ENCODE data around the gene TMEM117.

DNA sequence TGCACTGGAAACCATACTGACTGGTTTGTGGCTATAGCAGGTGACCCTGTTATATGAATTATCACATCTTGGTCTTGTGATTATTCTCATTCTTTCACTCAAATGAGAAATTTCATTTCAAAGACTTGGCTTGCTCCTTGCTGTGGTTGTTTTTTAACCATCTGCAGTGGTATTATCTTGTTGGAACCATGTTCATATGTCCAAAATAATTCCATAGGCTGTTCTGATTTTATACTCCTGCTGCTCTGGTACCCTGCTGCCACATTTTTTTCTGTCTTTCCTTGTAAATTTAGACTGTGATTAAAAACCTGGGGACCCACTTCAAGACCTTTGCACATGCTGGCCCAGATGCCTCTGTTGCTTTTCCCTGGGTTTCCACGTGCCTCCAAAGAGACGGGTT, 190.2 kb downstream of the TMEM117 start:
- TF ChIP-seq, protein P1, sequence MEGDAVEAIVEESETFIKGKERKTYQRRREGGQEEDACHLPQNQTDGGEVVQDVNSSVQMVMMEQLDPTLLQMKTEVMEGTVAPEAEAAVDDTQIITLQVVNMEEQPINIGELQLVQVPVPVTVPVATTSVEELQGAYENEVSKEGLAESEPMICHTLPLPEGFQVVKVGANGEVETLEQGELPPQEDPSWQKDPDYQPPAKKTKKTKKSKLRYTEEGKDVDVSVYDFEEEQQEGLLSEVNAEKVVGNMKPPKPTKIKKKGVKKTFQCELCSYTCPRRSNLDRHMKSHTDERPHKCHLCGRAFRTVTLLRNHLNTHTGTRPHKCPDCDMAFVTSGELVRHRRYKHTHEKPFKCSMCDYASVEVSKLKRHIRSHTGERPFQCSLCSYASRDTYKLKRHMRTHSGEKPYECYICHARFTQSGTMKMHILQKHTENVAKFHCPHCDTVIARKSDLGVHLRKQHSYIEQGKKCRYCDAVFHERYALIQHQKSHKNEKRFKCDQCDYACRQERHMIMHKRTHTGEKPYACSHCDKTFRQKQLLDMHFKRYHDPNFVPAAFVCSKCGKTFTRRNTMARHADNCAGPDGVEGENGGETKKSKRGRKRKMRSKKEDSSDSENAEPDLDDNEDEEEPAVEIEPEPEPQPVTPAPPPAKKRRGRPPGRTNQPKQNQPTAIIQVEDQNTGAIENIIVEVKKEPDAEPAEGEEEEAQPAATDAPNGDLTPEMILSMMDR (optimal IDR thresholded peaks at IDR 0.05 in 1 of 3, IDR thresholded peaks at IDR 0.05 in 1 of 3, conservative IDR thresholded peaks at IDR 0.05 in 1 of 3; ENCODE audit: extremely low read depth in 1 of 3, insufficient read depth in 2 of 3, low read length in 3 of 3): no peak
- no peak for TF ChIP-seq EZH2 (IDR thresholded peaks at IDR 0.05; ENCODE audit: low read length)

All from keratinocyte (primary cell).